Measurements from ENCODE around the gene EFS.

Gene EFS

DNA sequence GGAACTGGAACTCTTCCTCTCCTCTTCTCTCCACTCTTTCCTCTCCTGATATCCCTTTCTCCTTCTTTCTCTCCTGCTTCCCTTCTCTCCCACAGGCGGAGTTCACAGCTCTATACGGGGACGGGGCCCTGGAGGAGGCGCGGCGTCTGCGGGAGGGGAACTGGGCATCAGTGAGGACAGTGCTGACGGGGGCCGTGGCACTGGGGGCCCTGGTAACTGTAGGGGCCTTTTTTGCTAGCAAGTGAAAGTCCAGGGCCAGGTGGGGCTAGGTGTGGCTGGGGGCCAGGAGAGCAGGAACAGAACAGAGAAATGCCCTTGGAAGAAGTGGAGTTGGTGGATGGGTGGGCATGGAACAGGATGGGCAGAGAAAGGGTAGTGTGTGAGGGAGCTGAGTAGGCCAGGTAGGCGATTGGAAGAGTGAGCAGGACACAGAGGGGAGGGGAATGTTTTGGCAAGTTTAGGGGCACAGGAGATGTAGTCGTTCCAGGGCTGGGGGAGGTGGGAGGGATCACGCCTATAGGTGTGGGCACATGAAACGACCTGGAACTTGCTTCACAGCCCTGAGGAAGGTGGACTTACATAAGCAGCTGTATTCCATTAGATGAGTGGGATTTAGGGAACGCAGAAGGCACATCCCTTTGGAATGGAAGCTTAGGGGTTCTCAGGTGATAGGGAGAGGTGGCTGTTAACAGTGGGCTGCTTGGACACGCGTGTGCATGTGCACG, 56.1 kb downstream of the EFS start:
- peaks cover 20 to 27% of the 10 kb centered on the region in 2 donors for H3K36me3 ChIP-seq (ENCODE audit: control insufficient read depth in 2 of 2, insufficient read depth in 2 of 2, low read length in 2 of 2)
- no peaks in the 10 kb centered on the region for H3K27me3 ChIP-seq (ENCODE audit: control insufficient read depth in 1 of 2, insufficient read depth in 2 of 2, low read length in 2 of 2)
- peak overlapping the region in 1 of 2 donors; percentile 40 for H3K4me3 ChIP-seq (ENCODE audit: low read length in 2 of 2)
- H3K9me3 ChIP-seq (ENCODE audit: control insufficient read depth in 2 of 2, low read length in 2 of 2): no peaks in the 10 kb centered on the region
- peaks cover 38% of the 10 kb centered on the region for H3K4me1 ChIP-seq (ENCODE audit: control insufficient read depth, insufficient read depth, low read length)
- no peak overlapping the region for H3K27ac ChIP-seq (ENCODE audit: low read length)
- H3K9ac ChIP-seq (ENCODE audit: low read length in 2 of 2): peak overlapping the region in 1 of 2 donors; percentile 38

DNA sequence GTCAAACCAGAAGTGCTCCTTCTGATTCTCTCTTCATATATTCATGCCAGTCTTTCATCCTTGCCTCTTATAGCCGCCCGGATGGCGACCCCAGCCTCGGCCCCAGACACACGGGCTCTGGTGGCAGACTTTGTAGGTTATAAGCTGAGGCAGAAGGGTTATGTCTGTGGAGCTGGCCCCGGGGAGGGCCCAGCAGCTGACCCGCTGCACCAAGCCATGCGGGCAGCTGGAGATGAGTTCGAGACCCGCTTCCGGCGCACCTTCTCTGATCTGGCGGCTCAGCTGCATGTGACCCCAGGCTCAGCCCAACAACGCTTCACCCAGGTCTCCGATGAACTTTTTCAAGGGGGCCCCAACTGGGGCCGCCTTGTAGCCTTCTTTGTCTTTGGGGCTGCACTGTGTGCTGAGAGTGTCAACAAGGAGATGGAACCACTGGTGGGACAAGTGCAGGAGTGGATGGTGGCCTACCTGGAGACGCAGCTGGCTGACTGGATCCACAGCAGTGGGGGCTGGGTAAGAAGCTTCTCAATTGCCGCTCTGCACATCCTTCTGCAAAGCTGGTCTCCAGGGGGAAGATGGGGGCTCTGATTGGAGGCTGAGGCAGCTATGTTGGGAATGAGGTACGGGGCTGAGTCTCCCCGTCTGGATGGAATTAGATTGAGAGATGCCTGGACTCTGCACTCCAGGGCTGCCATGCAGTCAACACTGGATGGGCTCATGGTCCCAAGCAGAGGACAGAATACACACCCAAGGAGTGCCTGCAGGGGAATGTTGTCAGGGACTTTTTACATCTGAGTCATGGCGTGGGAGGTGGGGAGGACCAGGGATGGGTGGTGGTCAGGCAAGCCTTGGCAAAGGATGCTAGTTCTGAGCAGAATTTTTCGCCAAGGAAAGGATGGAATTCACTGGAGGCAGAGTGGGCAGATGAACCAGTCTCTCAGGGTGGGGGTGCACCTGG, 57.0 kb downstream of the EFS start:
- H3K9ac ChIP-seq (ENCODE audit: low read length in 2 of 2): peak overlapping the region; percentile 94 to 97
- no peaks in the 10 kb centered on the region for H3K27me3 ChIP-seq (ENCODE audit: control insufficient read depth in 1 of 2, insufficient read depth in 2 of 2, low read length in 2 of 2)
- H3K4me3 ChIP-seq (ENCODE audit: low read length in 2 of 2): peak overlapping the region; percentile 94 to 97
- no peaks in the 10 kb centered on the region for H3K9me3 ChIP-seq (ENCODE audit: control insufficient read depth in 2 of 2, low read length in 2 of 2)
- H3K4me1 ChIP-seq (ENCODE audit: control insufficient read depth, insufficient read depth, low read length): peaks cover 42% of the 10 kb centered on the region
- H3K36me3 ChIP-seq (ENCODE audit: control insufficient read depth in 2 of 2, insufficient read depth in 2 of 2, low read length in 2 of 2): peaks cover 20 to 27% of the 10 kb centered on the region in 2 donors
- peak overlapping the region; percentile 88 for H3K27ac ChIP-seq (ENCODE audit: low read length)

DNA sequence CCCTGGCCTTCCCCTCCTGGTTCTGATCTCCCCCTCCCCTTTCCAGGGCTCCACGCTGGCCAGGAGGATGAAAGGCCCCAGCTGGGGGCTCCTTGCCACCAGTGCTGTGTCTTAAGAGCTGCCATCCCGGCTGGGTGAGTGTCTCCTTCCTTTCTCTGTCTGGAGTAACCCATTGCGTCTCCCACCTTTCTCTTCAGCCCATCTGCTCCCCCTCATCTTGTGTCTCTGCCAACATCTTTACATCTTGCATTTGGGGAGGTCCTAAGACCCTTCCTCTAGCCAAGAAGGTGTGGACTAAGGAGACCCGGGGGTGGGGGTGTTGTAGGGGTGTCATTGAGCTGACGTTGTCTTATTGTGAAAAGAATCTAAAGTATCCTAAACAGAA, 57.8 kb downstream of the EFS start:
- Histone ChIP-seq H3K4me1 (ENCODE audit: control insufficient read depth, insufficient read depth, low read length) (peaks cover 47% of the 10 kb centered on the region), H3K9ac (ENCODE audit: low read length in 2 of 2) (peak overlapping the region; percentile 94 to 97), H3K4me3 (ENCODE audit: low read length in 2 of 2) (peak overlapping the region; percentile 94 to 97), H3K9me3 (ENCODE audit: control insufficient read depth in 2 of 2, low read length in 2 of 2) (no peaks in the 10 kb centered on the region), H3K27ac (ENCODE audit: low read length) (peak overlapping the region; percentile 88), H3K36me3 (ENCODE audit: control insufficient read depth in 2 of 2, insufficient read depth in 2 of 2, low read length in 2 of 2) (peaks cover 20 to 27% of the 10 kb centered on the region in 2 donors), H3K27me3 (ENCODE audit: control insufficient read depth in 1 of 2, insufficient read depth in 2 of 2, low read length in 2 of 2) (no peaks in the 10 kb centered on the region)

DNA sequence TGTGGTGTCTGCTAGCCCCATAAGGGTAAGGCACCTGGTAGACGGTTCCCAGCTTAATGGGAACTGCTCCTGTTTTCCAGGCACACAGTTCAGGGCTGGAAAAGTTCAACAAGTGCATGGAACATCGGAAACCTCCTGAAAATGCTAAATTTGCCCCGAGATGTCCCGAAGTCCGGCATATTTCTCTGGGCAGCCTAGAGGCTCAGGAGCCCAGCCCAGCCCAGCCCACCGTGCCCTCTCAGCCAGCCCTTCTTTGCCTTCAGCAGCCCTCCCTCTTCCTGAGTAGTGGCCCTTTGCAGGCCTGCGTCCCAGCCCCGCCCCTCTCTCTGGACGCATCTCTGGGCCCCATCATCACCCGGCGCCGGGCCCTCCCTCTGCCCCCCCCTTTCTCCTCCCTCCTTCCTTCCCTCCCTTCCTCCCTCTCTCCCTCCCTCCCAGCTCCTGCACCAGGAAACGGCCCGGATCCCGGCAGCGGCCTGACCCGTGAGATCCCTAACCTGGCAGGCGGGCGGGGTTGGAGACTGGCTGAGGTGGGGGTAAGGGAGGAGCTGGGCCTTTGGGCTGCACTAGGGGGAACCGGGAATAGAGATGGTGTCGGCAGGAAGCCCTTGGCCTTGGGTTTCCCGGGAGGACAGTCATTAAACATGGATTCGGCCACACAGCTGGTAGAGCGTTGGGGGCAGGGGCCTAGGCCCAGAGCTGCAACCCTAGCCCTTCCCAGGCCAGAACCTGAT, 58.4 kb downstream of the EFS start, which contains the start of gene BCL2L2:
Gene BCL2L2, plus strand, starts transcription at position 422 of the 734 bp plus-strand sequence. CDS start 935 bp downstream, outside the sequence.
- Histone ChIP-seq H3K27me3 (ENCODE audit: control insufficient read depth in 1 of 2, insufficient read depth in 2 of 2, low read length in 2 of 2) (no peaks in the 10 kb centered on the region), H3K4me1 (ENCODE audit: control insufficient read depth, insufficient read depth, low read length) (peaks cover 47% of the 10 kb centered on the region), H3K27ac (ENCODE audit: low read length) (peak within 1 kb of the TSS; percentile 88), H3K9ac (ENCODE audit: low read length in 2 of 2) (peak within 1 kb of the TSS; percentile 94 to 97), H3K4me3 (ENCODE audit: low read length in 2 of 2) (peak within 1 kb of the TSS; percentile 94 to 97), H3K36me3 (ENCODE audit: control insufficient read depth in 2 of 2, insufficient read depth in 2 of 2, low read length in 2 of 2) (peaks cover 20 to 27% of the 10 kb centered on the region in 2 donors), H3K9me3 (ENCODE audit: control insufficient read depth in 2 of 2, low read length in 2 of 2) (no peaks in the 10 kb centered on the region)
